GM19099 (cell line): ENCODE data around the gene NRXN3.

Source experiments
- POLR2A ChIP-seq: IDR thresholded peaks from 3 replicates; pipeline ENCODE4 v1.6.1; 2011; ENCODE audit warnings: low read depth; ENCODE audit not compliant: insufficient read length; ENCODE audit errors: extremely low read depth

The NRXN3 gene

GRCh38 chr14:79167957-79168356 lies 997.8 kb downstream of the NRXN3 start:
- TF ChIP-seq POLR2A, result no peak

- no peak for TF ChIP-seq POLR2A
These were observed 1005.5 kb downstream of the NRXN3 start for GRCh38 chr14:79175671-79176070.

- no peak for TF ChIP-seq POLR2A
These were observed 1006.9 kb downstream of the NRXN3 start for GRCh38 chr14:79177106-79177505.

- no peak for TF ChIP-seq POLR2A
These were observed 1008.5 kb downstream of the NRXN3 start for GRCh38 chr14:79178719-79179118.

- no peak for TF ChIP-seq POLR2A
These were observed 1009.8 kb downstream of the NRXN3 start for GRCh38 chr14:79179985-79180384.

- no peak for TF ChIP-seq POLR2A
These were observed 1010.5 kb downstream of the NRXN3 start for GRCh38 chr14:79180656-79181055.

GRCh38 chr14:79186523-79186922 lies 1016.4 kb downstream of the NRXN3 start:
- no peak for TF ChIP-seq POLR2A

GRCh38 chr14:79193689-79194477 lies 1023.7 kb downstream of the NRXN3 start:
- TF ChIP-seq POLR2A, result no peak

- no peak for TF ChIP-seq POLR2A
These were observed 1026.0 kb downstream of the NRXN3 start for GRCh38 chr14:79196216-79196615.

GRCh38 chr14:79197516-79197915 lies 1027.3 kb downstream of the NRXN3 start:
- TF ChIP-seq POLR2A, result no peak

GRCh38 chr14:79199217-79199616 lies 1029.0 kb downstream of the NRXN3 start:
- TF ChIP-seq POLR2A, result no peak

GRCh38 chr14:79201564-79202207 lies 1031.5 kb downstream of the NRXN3 start:
- TF ChIP-seq POLR2A, result no peak

- TF ChIP-seq POLR2A, result no peak
These were observed 1034.4 kb downstream of the NRXN3 start for GRCh38 chr14:79204591-79204990.

- TF ChIP-seq POLR2A, result no peak
These were observed 1039.2 kb downstream of the NRXN3 start for GRCh38 chr14:79209418-79209817.

GRCh38 chr14:79225815-79226214 lies 1055.6 kb downstream of the NRXN3 start:
- no peak for TF ChIP-seq POLR2A

GRCh38 chr14:79229383-79229909 lies 1059.3 kb downstream of the NRXN3 start:
- no peak for TF ChIP-seq POLR2A

GRCh38 chr14:79242666-79243065 lies 1072.5 kb downstream of the NRXN3 start:
- no peak for TF ChIP-seq POLR2A

GRCh38 chr14:79246173-79246572 lies 1076.0 kb downstream of the NRXN3 start:
- TF ChIP-seq POLR2A, result no peak
